NCI-H748 treated with DMSO at 0.1 percent for 48 hours (cell line): Measurements from ENCODE around the gene SCFD2.

Experiments
- DNase-seq: peaks from one replicate; lab custom pipeline; 2025; lab: John Stamatoyannopoulos, UW

Gene SCFD2

DNA sequence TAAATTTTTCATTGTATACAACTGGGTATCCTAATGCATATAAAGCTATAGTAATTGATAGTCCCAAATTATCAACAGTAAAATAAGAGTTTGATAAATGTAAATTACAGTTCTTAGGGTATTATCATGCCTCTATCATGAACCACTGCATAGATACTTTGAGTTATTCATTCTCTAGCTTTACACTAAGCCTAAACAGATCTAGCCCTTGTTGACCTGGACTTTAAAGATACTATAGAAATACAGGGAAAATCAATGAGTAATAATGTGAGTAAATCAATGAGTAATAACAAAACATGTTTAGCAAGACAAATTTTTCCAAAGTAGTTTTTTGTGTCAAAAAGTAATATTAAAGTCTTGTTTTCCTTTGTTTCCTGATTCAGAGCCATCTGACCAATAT, 228.4 kb downstream of the SCFD2 start:
- DNase-seq, result no peak

DNA sequence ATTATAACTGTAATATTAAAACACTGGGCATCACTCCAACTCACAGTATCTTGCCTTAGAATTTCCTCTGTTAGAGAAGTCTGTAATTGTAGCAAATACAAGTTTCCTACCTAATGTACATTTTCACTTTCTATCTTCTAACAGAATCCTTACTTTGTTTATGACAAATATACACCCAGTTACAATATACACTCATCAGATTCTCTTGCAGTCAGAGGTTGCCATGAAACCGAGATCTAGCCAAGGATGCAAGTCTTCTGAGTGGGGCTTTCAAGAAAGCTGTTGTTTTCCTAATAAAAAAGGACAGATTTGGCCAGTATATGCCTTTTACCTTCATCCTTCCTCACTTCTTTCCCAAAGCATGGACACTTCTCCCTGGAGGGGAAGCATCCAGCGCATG, 228.9 kb downstream of the SCFD2 start:
- no peak for DNase-seq

GRCh38 chr4:53132132-53132891, 233.5 kb downstream of the SCFD2 start:
- no peak for DNase-seq

DNA sequence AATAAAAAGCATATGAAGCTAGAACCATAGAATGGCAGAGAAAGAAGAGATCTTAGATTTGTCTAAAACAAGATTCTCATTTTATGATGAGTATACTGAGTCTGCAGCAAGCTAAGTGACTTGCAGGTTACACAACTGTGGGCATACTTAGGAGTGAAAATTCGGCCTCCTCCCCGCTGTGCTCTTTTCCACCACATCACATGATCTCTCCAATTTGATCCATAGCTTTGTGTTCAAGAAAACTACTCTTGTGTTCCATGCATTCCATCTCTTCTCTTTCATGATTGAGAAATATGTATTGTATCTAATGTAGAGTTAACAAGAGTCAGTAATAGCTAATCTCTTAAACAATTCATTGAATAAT, 234.3 kb downstream of the SCFD2 start:
- DNase-seq, result no peak

GRCh38 chr4:53130896-53131561, 234.8 kb downstream of the SCFD2 start:
- DNase-seq, result no peak

DNA sequence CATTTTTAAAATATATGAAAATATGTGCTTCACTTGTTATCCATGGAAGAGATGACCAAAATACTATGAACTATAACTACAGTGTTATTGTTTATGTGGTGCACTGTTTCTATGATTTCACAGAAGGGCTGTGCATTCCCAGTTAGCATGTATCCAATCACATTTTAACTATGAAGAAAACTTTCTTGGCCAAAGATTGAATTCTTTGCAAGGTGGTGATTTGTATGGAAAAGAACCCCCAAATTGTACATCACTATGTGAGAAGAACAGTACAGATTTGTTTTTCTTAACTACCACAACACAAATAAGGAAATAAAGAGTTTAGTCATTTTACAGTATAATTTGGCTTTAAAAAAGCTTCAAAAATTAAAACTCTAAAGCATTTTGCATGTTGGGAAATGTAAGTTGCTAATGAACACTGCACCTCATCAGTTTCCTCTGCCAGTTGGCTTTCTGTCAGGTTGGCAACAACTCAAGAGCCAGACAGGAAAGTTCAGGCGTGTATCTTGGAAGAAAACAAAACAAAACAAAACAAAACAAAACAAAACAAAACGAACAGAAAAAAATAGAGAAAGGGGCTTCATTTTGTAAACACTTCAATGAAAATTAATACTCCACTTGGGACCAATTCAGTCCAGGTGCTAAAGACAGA, 237.0 kb downstream of the SCFD2 start:
- DNase-seq, result no peak

- no peak for DNase-seq
Measured at GRCh38 chr4:53128231-53128630, 237.6 kb downstream of the SCFD2 start.

DNA sequence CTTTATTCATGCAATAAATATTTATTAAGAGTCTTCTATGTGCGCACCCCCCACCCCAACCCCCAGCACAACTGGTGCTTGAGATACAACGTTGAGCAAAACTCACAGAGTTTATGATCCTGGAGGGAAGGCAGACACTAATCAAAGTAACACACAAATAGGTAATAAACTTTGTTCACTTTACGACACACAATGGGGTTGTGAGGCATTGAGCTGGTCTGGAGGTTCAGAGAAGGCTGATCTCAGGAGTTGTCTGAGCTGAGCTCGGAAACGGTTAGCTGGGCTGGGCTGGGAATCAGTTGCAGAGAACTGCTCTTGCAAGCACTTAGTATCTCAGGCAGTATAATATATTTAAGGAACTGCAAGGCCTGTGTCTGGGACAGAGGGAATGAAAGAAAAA, 238.5 kb downstream of the SCFD2 start:
- no peak for DNase-seq

DNA sequence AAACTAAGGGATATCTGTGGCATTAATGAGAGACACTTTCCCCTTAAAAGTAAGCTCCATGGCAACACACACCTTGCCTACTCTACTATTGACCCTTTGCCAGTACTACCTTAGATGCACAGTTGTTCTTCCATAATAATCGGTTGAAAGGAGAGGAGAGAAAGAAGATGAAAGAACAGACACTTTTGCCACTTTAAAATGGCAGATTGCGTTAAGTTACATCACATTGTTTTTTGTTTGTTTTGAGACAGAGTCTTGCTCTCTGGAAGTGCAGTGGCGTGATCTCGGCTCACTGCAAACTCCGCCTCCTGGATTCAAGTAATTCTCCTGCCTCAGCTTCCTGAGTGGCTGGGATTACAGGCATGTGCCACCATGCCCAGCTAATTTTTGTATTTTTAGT, 239.8 kb downstream of the SCFD2 start:
- no peak for DNase-seq

DNA sequence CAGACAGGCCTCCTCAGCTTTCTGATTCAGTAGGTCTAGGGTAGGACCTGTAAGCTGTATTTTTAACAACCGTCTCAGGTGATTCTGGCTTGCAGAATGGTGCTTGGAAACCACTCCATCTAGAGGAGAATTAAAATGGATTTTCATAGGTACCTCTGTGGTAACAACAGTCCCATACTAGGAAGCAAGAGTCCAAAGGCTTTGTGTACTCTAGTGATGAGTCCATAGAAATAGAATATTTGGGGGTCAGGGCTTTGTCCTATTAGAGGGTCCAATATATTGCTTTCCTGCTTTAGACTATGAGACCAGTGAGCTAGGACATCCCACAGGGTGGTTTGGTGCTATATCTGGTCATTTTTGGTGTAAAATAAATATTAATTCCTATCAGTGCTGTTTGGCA, 242.0 kb downstream of the SCFD2 start:
- no peak for DNase-seq

- no peak for DNase-seq
Measured at GRCh38 chr4:53123171-53123570, 242.7 kb downstream of the SCFD2 start.

- DNase-seq, result no peak
Measured at GRCh38 chr4:53122280-53123116, 243.4 kb downstream of the SCFD2 start.

DNA sequence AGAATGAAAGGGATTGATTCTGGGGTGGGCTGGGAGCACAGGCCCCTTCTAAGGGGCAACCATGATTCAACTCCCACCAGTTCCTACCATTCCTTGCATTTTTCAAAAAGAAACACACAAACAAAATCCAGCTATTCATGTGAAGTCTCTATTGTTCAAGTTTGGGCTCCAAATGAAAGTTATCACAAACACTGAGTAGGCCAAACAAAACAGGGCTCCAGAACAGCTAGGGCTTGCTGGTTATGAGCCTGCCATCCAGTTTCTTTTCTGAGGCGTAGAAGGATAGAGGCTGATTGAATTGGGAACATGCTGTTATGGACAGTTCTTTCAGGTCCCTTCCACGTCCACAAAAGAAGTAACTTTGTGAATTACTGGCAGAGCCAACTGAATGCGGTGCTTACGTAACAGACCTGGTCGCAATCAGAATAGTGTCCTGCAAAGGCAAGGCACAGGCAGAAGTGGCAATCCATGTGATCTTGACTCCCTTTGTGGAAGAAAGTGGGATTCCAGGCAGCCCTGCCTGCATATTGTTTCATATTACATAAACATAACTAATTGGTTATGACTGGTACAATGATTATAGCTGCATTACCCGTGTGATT, 244.5 kb downstream of the SCFD2 start:
- DNase-seq, result no peak

DNA sequence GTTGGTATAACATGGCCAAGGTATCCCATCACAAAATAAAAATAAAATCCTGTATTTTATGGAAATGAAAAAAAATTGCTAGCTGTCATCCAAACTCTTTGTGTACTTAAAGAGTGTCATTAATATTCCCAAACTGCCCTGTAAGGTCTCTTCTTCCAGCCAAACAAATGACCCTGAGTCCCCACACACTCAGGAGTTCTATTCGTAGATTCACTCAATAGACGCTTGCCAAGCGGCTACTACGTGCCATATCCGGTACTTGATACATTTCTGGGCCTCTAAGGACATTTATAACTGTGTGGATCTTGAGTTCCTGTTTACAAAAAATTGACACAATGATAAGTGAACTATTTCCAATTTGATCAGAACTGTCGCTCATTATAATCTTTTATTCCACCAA, 245.1 kb downstream of the SCFD2 start:
- DNase-seq, result no peak

DNA sequence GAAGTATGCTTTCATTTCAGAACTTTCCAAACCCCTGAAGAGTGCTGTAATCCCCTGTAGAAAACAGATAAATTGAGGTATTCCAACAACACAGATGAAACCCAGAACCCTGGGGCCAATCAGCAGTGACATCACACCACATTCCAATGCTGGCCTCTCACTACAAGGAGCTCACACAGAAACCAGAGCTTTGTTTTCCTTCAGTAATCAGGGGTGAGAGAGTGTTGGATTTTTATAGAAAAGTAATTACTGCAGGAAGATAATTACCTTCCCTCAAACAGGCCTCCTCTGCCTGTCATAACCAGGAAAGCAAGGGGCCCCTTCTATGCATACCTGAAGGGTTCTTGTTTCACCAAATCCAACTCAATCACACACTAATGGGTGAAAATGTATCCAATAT, 246.2 kb downstream of the SCFD2 start:
- no peak for DNase-seq

DNA sequence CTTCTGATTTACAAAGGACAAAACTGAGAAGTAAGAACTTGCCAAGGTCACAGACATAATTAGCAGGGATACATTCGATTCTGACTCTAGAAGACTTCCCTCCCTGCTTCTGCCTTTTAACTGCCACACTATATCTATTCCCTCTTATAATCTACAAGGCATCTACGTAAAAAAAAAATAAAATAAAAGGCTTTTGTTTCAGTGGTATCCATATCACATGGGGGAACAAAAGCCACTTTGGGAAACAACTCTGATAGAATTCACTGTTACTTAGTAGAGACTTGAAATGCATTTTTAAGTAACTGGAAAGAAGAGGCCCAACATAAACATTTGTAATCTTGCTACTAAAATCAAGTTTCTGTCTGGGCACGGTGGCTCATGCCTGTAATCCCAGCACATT, 247.2 kb downstream of the SCFD2 start:
- no peak for DNase-seq

DNA sequence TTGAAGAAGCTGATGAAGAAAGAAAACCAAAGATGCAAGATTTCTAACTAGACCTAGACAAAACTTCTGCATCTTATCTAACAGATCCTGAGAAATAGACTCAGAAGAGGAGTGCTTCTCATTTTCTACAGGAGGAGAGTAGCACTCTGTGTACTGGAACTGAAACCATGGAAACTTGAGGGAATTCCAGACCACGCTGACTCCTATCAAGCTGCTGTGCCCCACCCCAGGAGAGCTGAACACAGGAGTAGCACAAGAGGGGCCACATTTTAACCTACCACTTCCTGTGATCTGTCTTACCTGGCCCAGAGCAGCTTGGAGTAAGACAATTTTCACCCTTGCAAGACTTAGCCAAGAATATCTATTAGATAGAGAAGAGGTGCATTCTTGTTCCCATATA, 248.9 kb downstream of the SCFD2 start:
- no peak for DNase-seq

GRCh38 chr4:53113431-53114225, 252.2 kb downstream of the SCFD2 start:
- no peak for DNase-seq

DNA sequence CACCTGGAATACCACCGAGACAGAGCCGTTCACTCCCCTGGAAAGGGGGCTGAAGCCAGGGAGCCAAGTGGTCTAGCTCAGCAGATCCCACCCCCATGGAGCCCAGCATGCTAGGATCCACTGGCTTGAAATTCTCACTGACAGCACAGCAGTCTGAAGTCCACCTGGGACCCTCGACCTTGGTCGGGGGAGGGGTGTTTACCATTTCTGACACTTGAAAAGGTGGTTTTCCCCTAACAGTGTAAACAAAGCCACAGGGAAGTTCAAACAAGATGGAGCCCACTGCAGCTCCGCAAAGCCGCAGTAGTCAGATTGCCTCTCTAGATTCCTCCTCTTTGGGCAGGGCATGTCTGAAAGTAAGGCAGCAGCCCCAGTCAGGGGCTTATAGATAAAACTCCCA, 260.5 kb downstream of the SCFD2 start:
- no peak for DNase-seq

DNA sequence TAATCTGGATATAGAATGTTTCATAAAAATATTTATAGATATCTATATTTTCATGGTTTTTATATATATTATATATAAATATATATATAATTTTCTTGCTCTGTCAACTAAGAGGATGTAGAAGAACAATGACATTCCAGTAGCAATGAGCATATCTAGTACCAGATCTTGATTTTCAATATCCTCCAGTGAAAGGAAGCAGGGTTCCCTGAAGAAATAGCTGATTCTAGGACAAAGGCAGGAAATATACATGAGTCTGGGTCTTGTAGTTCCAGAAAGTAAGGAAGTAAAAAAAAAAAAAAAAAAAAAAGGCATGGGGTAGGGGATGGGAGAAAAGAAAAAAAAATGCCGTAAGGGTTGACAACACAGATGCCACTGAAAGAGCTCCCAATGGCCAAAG, 262.4 kb downstream of the SCFD2 start:
- DNase-seq, result no peak

GRCh38 chr4:53101191-53101581, 264.7 kb downstream of the SCFD2 start:
- DNase-seq, result no peak
